ENCODE measurements around the gene NUDT22. TPM values are rescaled to one million over a fixed set of nuclear protein-coding genes. Genes with fewer than 3 reads are reported as not detected.

Gene NUDT22
- total RNA-seq, 1 donor from 2014 or later = 13.7 TPM

- no peak for DNase-seq
Observed at GRCh38 chr11:64275031-64275800, 49.1 kb downstream of the NUDT22 start.

- DNase-seq = no peak
Observed at GRCh38 chr11:64275841-64276240, 49.8 kb downstream of the NUDT22 start.

- no peak for DNase-seq
Observed at GRCh38 chr11:64276653-64277431, 50.8 kb downstream of the NUDT22 start.

GRCh38 chr11:64278576-64279190 lies 52.6 kb downstream of the NUDT22 start:
- no peak for DNase-seq

Other genes starting within 250 kb of the NUDT22 start
- 29.2 TPM for gene OTUB1, start 239.8 kb upstream of the NUDT22 start, total RNA-seq
- 1.6 TPM for gene FLRT1, start 190.3 kb upstream of the NUDT22 start, total RNA-seq
- 23.1 TPM for gene MACROD1, start 60.2 kb upstream of the NUDT22 start, total RNA-seq
- 67.6 TPM for gene STIP1, start 40.1 kb upstream of the NUDT22 start, total RNA-seq
- 7.2 TPM for gene FERMT3, start 19.6 kb upstream of the NUDT22 start, total RNA-seq
- gene TRPT1, start 88 bp upstream of the NUDT22 start, total RNA-seq = 13.7 TPM
- gene DNAJC4, start 4.3 kb downstream of the NUDT22 start, total RNA-seq = 15.2 TPM
- gene VEGFB, start 8.3 kb downstream of the NUDT22 start, total RNA-seq = 31.9 TPM
- 39.4 TPM for gene FKBP2, start 14.8 kb downstream of the NUDT22 start, total RNA-seq
- 43.1 TPM for gene PPP1R14B, start 20.7 kb downstream of the NUDT22 start, total RNA-seq
- 17.4 TPM for gene PLCB3, start 25.3 kb downstream of the NUDT22 start, total RNA-seq
- gene BAD, start 58.4 kb downstream of the NUDT22 start, total RNA-seq = 27.5 TPM
- 4.7 TPM for gene GPR137, start 59.6 kb downstream of the NUDT22 start, total RNA-seq
- not detected for gene KCNK4, start 65.0 kb downstream of the NUDT22 start, total RNA-seq
- 0.39 TPM for gene CATSPERZ, start 74.1 kb downstream of the NUDT22 start, total RNA-seq
- 12.0 TPM for gene ESRRA, start 79.2 kb downstream of the NUDT22 start, total RNA-seq
- gene TRMT112, start 91.3 kb downstream of the NUDT22 start, total RNA-seq = 108 TPM
- 81.9 TPM for gene PRDX5, start 91.8 kb downstream of the NUDT22 start, total RNA-seq
- 5.9 TPM for gene CCDC88B, start 113.9 kb downstream of the NUDT22 start, total RNA-seq
- 9.7 TPM for gene RPS6KA4, start 132.9 kb downstream of the NUDT22 start, total RNA-seq